SK-N-SH (cell line): ENCODE measurements around the gene EXOC4.

Experiments
- MAX ChIP-seq: IDR thresholded peaks from 2 replicates; pipeline ENCODE4 v1.4.0; 2012; ENCODE audit warnings: low read depth
- TF ChIP-seq, protein P1 (sequence below): fragments of 200-600 bp; sonication (generic); IDR thresholded peaks from 2 replicates; pipeline ENCODE4 v1.6.1; 2017; ENCODE audit warnings: antibody characterized with exemption, mild to moderate bottlenecking, moderate library complexity

GRCh38 chr7:133873187-133873586, 620.3 kb downstream of the EXOC4 start:
- TF ChIP-seq, protein P1, sequence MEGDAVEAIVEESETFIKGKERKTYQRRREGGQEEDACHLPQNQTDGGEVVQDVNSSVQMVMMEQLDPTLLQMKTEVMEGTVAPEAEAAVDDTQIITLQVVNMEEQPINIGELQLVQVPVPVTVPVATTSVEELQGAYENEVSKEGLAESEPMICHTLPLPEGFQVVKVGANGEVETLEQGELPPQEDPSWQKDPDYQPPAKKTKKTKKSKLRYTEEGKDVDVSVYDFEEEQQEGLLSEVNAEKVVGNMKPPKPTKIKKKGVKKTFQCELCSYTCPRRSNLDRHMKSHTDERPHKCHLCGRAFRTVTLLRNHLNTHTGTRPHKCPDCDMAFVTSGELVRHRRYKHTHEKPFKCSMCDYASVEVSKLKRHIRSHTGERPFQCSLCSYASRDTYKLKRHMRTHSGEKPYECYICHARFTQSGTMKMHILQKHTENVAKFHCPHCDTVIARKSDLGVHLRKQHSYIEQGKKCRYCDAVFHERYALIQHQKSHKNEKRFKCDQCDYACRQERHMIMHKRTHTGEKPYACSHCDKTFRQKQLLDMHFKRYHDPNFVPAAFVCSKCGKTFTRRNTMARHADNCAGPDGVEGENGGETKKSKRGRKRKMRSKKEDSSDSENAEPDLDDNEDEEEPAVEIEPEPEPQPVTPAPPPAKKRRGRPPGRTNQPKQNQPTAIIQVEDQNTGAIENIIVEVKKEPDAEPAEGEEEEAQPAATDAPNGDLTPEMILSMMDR = no peak
- TF ChIP-seq MAX = no peak
